Mesendoderm (in vitro differentiated cells): ENCODE measurements around the gene BIN1.

ENCODE experiments used
- DNase-seq: peaks from one replicate; pipeline ENCODE4 v3.0.0; 2013
- H2AK5ac ChIP-seq: 2 replicates; pipeline ENCODE4 v1.6.1; 2013; ENCODE audit warnings: low read length, inconsistent platforms
- H2BK120ac ChIP-seq: 2 replicates; pipeline ENCODE4 v1.6.1; 2013; ENCODE audit warnings: low read depth, mild to moderate bottlenecking, low read length, moderate library complexity, mixed read lengths
- H2BK15ac ChIP-seq: replicated peaks from 2 replicates; pipeline ENCODE4 v1.6.1; 2013; ENCODE audit warnings: low read depth, mild to moderate bottlenecking, moderate library complexity
- H2BK5ac ChIP-seq: 2 replicates; pipeline ENCODE4 v1.6.1; 2013; ENCODE audit warnings: low read length, inconsistent platforms
- H3K18ac ChIP-seq: 2 replicates; pipeline ENCODE4 v1.6.1; 2013; ENCODE audit warnings: mild to moderate bottlenecking, low read length, mixed read lengths
- H3K23ac ChIP-seq: one replicate; pipeline ENCODE4 v1.6.1; 2013; ENCODE audit warnings: low read length
- H3K27ac ChIP-seq: 2 replicates; pipeline ENCODE4 v1.5.1; 2013; ENCODE audit warnings: low read depth, mild to moderate bottlenecking, inconsistent platforms, low read length, moderate library complexity
- H3K27me3 ChIP-seq: 2 replicates; pipeline ENCODE4 v1.6.1; 2013; ENCODE audit warnings: low read length, control low read depth, mild to moderate bottlenecking, inconsistent platforms; ENCODE audit not compliant: insufficient read depth, poor library complexity
- H3K36me3 ChIP-seq: 2 replicates; pipeline ENCODE4 v1.6.1; 2013; ENCODE audit warnings: low read length, inconsistent platforms; ENCODE audit not compliant: control insufficient read depth, insufficient read depth
- H3K4ac ChIP-seq: one replicate; pipeline ENCODE4 v1.6.1; 2013; ENCODE audit warnings: low read depth, mild to moderate bottlenecking, low read length, moderate library complexity
- H3K4me1 ChIP-seq: 2 replicates; pipeline ENCODE4 v1.6.1; 2013; ENCODE audit warnings: low read depth, low read length, inconsistent platforms; ENCODE audit not compliant: control insufficient read depth
- H3K4me2 ChIP-seq: 2 replicates; pipeline ENCODE4 v1.6.1; 2013; ENCODE audit warnings: low read length
- H3K4me3 ChIP-seq: 2 replicates; pipeline ENCODE4 v1.5.1; 2013; ENCODE audit warnings: mild to moderate bottlenecking, low read length
- H3K56ac ChIP-seq: one replicate; pipeline ENCODE4 v1.6.1; 2013; ENCODE audit warnings: low read length
- H3K79me1 ChIP-seq: 2 replicates; pipeline ENCODE4 v1.6.1; 2013; ENCODE audit warnings: low read length, inconsistent platforms
- H3K79me2 ChIP-seq: 2 replicates; pipeline ENCODE4 v1.6.1; 2013; ENCODE audit warnings: mild to moderate bottlenecking, low read length; ENCODE audit not compliant: control insufficient read depth, insufficient read depth
- H3K9ac ChIP-seq: 2 replicates; pipeline ENCODE4 v1.6.1; 2013; ENCODE audit warnings: low read length, inconsistent platforms
- H4K5ac ChIP-seq: one replicate; pipeline ENCODE4 v1.6.1; 2013; ENCODE audit warnings: low read length
- H4K8ac ChIP-seq: one replicate; pipeline ENCODE4 v1.6.1; 2013; ENCODE audit warnings: low read depth, mild to moderate bottlenecking, control low read depth, low read length, moderate library complexity
- WGBS: extraction: QIAGEN DNeasy Blood & Tissue Kit; methylation state at CpG from one replicate; pipeline ENCODE4 v1.1.7; 2013; ENCODE audit warnings: low lambda C conversion rate, missing lambda C conversion rate; ENCODE audit not compliant: insufficient coverage; ENCODE audit errors: extremely low coverage; 5-methylcytosine and 5-hydroxymethylcytosine counted together

BIN1 gene

GRCh38 chr2:127101756-127102477 is 5.0 kb downstream of the BIN1 start:
- H4K8ac ChIP-seq = no peak overlapping the region
- H3K23ac ChIP-seq = no peak overlapping the region
- H2AK5ac ChIP-seq = no peak overlapping the region
- peaks cover 19% of the 10 kb centered on the region for H3K79me1 ChIP-seq
- H3K4me3 ChIP-seq = no peak overlapping the region
- H3K4me1 ChIP-seq = peaks cover 5% of the 10 kb centered on the region
- no peak overlapping the region for H3K4me2 ChIP-seq
- no peak for DNase-seq
- no peaks in the 10 kb centered on the region for H3K27me3 ChIP-seq
- H3K27ac ChIP-seq = no peak overlapping the region
- H3K79me2 ChIP-seq = peaks cover 16% of the 10 kb centered on the region
- H3K36me3 ChIP-seq = no peaks in the 10 kb centered on the region
- WGBS = no CpG with 5 or more reads among the region's 10 CpGs
- H3K4ac ChIP-seq = no peak overlapping the region
- H2BK120ac ChIP-seq = no peak overlapping the region
- no peak overlapping the region for H3K56ac ChIP-seq
- no peak overlapping the region for H4K5ac ChIP-seq
- no peak overlapping the region for H2BK5ac ChIP-seq
- H3K9ac ChIP-seq = no peak overlapping the region
- H2BK15ac ChIP-seq = no peak overlapping the region
- H3K18ac ChIP-seq = no peak overlapping the region

GRCh38 chr2:127101048-127101611 is 5.8 kb downstream of the BIN1 start:
- Histone ChIP-seq H3K4me1 (peaks cover 5% of the 10 kb centered on the region), H2BK5ac (no peak overlapping the region), H2BK15ac (no peak overlapping the region), H3K36me3 (no peaks in the 10 kb centered on the region), H3K79me2 (peaks cover 16% of the 10 kb centered on the region), H3K4me3 (no peak overlapping the region), H3K9ac (no peak overlapping the region), H4K5ac (no peak overlapping the region), H3K56ac (no peak overlapping the region), H3K27ac (no peak overlapping the region), H3K23ac (no peak overlapping the region), H3K18ac (no peak overlapping the region), H3K79me1 (peaks cover 19% of the 10 kb centered on the region), H3K27me3 (no peaks in the 10 kb centered on the region), H2BK120ac (no peak overlapping the region), H3K4ac (no peak overlapping the region), H3K4me2 (no peak overlapping the region), H4K8ac (no peak overlapping the region), H2AK5ac (no peak overlapping the region)
- no peak for DNase-seq
- no CpG with 5 or more reads among the region's 6 CpGs for WGBS

- Histone ChIP-seq H3K79me2 (peaks cover 16% of the 10 kb centered on the region), H3K56ac (no peak overlapping the region), H4K5ac (no peak overlapping the region), H3K79me1 (peaks cover 19% of the 10 kb centered on the region), H3K18ac (no peak overlapping the region), H3K36me3 (no peaks in the 10 kb centered on the region), H2BK15ac (no peak overlapping the region), H3K27ac (no peak overlapping the region), H2BK120ac (no peak overlapping the region), H3K23ac (no peak overlapping the region), H3K9ac (no peak overlapping the region), H3K4ac (no peak overlapping the region), H3K4me3 (no peak overlapping the region), H2AK5ac (no peak overlapping the region), H3K4me2 (no peak overlapping the region), H3K4me1 (peaks cover 5% of the 10 kb centered on the region), H4K8ac (no peak overlapping the region), H2BK5ac (no peak overlapping the region), H3K27me3 (no peaks in the 10 kb centered on the region)
- DNase-seq = peak; percentile 68
- WGBS = no CpG with 5 or more reads among the region's 15 CpGs
Observed at GRCh38 chr2:127100251-127101047, 6.5 kb downstream of the BIN1 start.

- no peak overlapping the region for H4K8ac ChIP-seq
- H3K79me2 ChIP-seq = peaks cover 7% of the 10 kb centered on the region
- no peak overlapping the region for H2AK5ac ChIP-seq
- H2BK120ac ChIP-seq = no peak overlapping the region
- H3K27me3 ChIP-seq = no peaks in the 10 kb centered on the region
- no peak overlapping the region for H3K56ac ChIP-seq
- H3K36me3 ChIP-seq = no peaks in the 10 kb centered on the region
- DNase-seq = no peak
- H3K23ac ChIP-seq = no peak overlapping the region
- H4K5ac ChIP-seq = no peak overlapping the region
- no peak overlapping the region for H2BK5ac ChIP-seq
- H2BK15ac ChIP-seq = no peak overlapping the region
- no peak overlapping the region for H3K9ac ChIP-seq
- H3K4me2 ChIP-seq = no peak overlapping the region
- no peak overlapping the region for H3K4ac ChIP-seq
- H3K4me3 ChIP-seq = no peak overlapping the region
- H3K4me1 ChIP-seq = no peaks in the 10 kb centered on the region
- no peak overlapping the region for H3K18ac ChIP-seq
- no CpG with 5 or more reads among the region's 7 CpGs for WGBS
- H3K27ac ChIP-seq = no peak overlapping the region
- peaks cover 10% of the 10 kb centered on the region for H3K79me1 ChIP-seq
Observed at GRCh38 chr2:127098711-127099110, 8.2 kb downstream of the BIN1 start.

GRCh38 chr2:127097841-127098651 is 8.9 kb downstream of the BIN1 start:
- DNase-seq = no peak
- Histone ChIP-seq H3K4me3 (no peak overlapping the region), H3K36me3 (no peaks in the 10 kb centered on the region), H3K79me1 (peaks cover 7% of the 10 kb centered on the region), H3K18ac (no peak overlapping the region), H3K23ac (no peak overlapping the region), H3K56ac (no peak overlapping the region), H3K4me2 (no peak overlapping the region), H3K79me2 (peaks cover 2% of the 10 kb centered on the region), H2AK5ac (no peak overlapping the region), H2BK15ac (no peak overlapping the region), H3K27me3 (no peaks in the 10 kb centered on the region), H2BK5ac (no peak overlapping the region), H3K4ac (no peak overlapping the region), H4K8ac (no peak overlapping the region), H2BK120ac (no peak overlapping the region), H4K5ac (no peak overlapping the region), H3K4me1 (no peaks in the 10 kb centered on the region), H3K9ac (no peak overlapping the region), H3K27ac (no peak overlapping the region)
- no CpG with 5 or more reads among the region's 16 CpGs for WGBS
